BLaER1 (cell line): ENCODE results near the gene DQX1.

Experiments used
- H3K27ac ChIP-seq: shearing (Covaris generic); formaldehyde crosslinking; 2 replicates; pipeline ENCODE4 v1.8.1; 2022
- H3K27me3 ChIP-seq: shearing (Covaris generic); formaldehyde crosslinking; 2 replicates; pipeline ENCODE4 v1.8.1; 2022
- H3K36me3 ChIP-seq: shearing (Covaris generic); formaldehyde crosslinking; 2 replicates; pipeline ENCODE4 v1.8.1; 2022
- H3K4me1 ChIP-seq: shearing (Covaris generic); formaldehyde crosslinking; 2 replicates; pipeline ENCODE4 v1.8.1; 2022
- H3K4me2 ChIP-seq: shearing (Covaris generic); formaldehyde crosslinking; 2 replicates; pipeline ENCODE4 v1.8.1; 2022
- H3K4me3 ChIP-seq: shearing (Covaris generic); formaldehyde crosslinking; 2 replicates; pipeline ENCODE4 v1.8.1; 2022
- H3K9ac ChIP-seq: shearing (Covaris generic); formaldehyde crosslinking; 2 replicates; pipeline ENCODE4 v1.8.1; 2022
- H3K9me3 ChIP-seq: shearing (Covaris generic); formaldehyde crosslinking; 2 replicates; pipeline ENCODE4 v1.8.1; 2022
- H4K20me1 ChIP-seq: shearing (Covaris generic); formaldehyde crosslinking; 2 replicates; pipeline ENCODE4 v1.8.1; 2022
- Cebpa-rat ChIP-seq: shearing (Covaris generic); IDR thresholded peaks from 2 replicates; pipeline ENCODE4 v1.8.1; 2022

The DQX1 gene

GRCh38 chr2:74524955-74525716, 895 bp downstream of the DQX1 start:
- H4K20me1 ChIP-seq = peaks cover 12% of the 10 kb centered on the region
- no peak for TF ChIP-seq Cebpa-rat
- peaks cover 7% of the 10 kb centered on the region for H3K27me3 ChIP-seq
- H3K36me3 ChIP-seq = peaks cover 31% of the 10 kb centered on the region
- H3K27ac ChIP-seq = no peak overlapping the region
- no peak overlapping the region for H3K4me2 ChIP-seq
- H3K9ac ChIP-seq = no peak overlapping the region
- peaks cover 20% of the 10 kb centered on the region for H3K4me1 ChIP-seq
- H3K9me3 ChIP-seq = no peaks in the 10 kb centered on the region
- no peak overlapping the region for H3K4me3 ChIP-seq

- no peak for TF ChIP-seq Cebpa-rat
- H3K4me3 ChIP-seq = no peak overlapping the region
Observed at GRCh38 chr2:74524005-74524404, 2.0 kb downstream of the DQX1 start.

GRCh38 chr2:74522516-74522915, 3.5 kb downstream of the DQX1 start:
- H3K27me3 ChIP-seq = peaks cover 33% of the 10 kb centered on the region
- no peaks in the 10 kb centered on the region for H3K9me3 ChIP-seq
- H4K20me1 ChIP-seq = no peaks in the 10 kb centered on the region; the same call in 1 of the 2 replicates
- H3K36me3 ChIP-seq = peaks cover 23% of the 10 kb centered on the region
- no peak overlapping the region for H3K4me3 ChIP-seq
- no peak overlapping the region for H3K9ac ChIP-seq
- H3K4me2 ChIP-seq = no peak overlapping the region
- H3K27ac ChIP-seq = no peak overlapping the region
- TF ChIP-seq Cebpa-rat = no peak
- peaks cover 5% of the 10 kb centered on the region for H3K4me1 ChIP-seq

More at GRCh38 chr2:74524005-74524404, 2.0 kb downstream of the DQX1 start:
- Histone ChIP-seq H3K36me3 (peaks cover 31% of the 10 kb centered on the region), H3K27ac (no peak overlapping the region), H3K27me3 (peaks cover 18% of the 10 kb centered on the region), H3K9ac (no peak overlapping the region), H4K20me1 (peaks cover 11% of the 10 kb centered on the region), H3K4me1 (peaks cover 20% of the 10 kb centered on the region), H3K4me2 (no peak overlapping the region), H3K9me3 (no peaks in the 10 kb centered on the region)

DNA sequence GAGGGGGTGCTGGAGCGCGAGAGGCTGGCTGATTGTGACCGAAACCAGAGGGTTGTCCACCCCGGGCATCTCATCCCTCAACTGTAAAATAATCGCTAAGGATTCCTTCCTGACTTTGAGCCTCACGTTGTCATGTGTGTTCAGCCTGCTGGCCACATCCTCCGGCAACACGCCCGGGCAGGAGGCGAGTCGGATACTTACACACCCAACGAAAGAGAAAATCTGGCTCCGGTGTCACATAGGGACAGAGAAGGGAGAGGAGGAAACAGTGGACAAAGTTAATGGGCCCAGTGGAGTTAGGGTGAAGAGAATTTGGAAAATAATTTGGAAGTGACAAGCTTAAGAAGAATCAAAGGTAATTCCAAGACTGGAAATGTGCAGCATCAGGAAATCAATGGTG, 9.4 kb downstream of the DQX1 start:
- Histone ChIP-seq H3K36me3 (no peaks in the 10 kb centered on the region), H3K27ac (no peak overlapping the region), H3K27me3 (peaks cover 92% of the 10 kb centered on the region), H3K9me3 (peaks cover 27% of the 10 kb centered on the region; the same call in 1 of the 2 replicates), H3K4me3 (no peak overlapping the region), H3K4me2 (no peak overlapping the region), H3K4me1 (peaks cover 16% of the 10 kb centered on the region), H3K9ac (no peak overlapping the region), H4K20me1 (peaks cover 39% of the 10 kb centered on the region)
- no peak for TF ChIP-seq Cebpa-rat

DNA sequence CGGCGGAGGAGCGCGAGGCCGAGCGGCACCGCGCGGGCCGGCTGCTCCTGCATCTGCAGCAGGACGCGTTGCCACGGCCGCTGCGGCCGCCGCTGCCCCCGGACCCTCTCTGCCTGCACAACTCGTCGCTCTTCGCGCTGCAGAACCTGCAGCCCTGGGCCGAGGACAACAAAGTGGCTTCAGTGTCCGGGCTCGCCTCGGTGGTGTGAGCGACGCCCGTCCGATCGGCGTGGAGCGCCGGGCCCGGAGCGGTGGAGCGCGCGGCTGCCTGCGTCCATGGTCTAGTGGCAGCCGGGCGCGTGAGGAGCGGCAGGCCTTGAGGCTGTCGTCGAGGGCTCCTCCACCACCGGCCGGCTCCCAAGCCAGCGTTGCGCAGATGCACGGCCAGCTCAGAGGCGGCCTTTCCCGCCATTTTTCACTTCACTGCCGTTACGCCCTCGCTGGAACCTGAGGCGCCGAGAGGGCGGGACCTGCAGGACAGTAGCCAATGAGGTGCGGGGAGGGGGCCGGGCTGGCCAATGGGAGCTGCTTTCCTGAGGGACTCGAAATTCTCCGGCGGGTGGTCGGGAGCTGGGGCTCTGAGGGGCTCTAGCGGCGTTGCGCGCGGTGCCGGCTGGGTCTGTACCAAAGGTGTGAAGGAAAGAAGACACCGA, 9.9 kb downstream of the DQX1 start:
- H3K36me3 ChIP-seq = no peaks in the 10 kb centered on the region
- peaks cover 27% of the 10 kb centered on the region; the same call in 1 of the 2 replicates for H3K9me3 ChIP-seq
- H3K27me3 ChIP-seq = peaks cover 97% of the 10 kb centered on the region
- H3K4me3 ChIP-seq = no peak overlapping the region
- no peak overlapping the region for H3K9ac ChIP-seq
- no peak overlapping the region for H3K4me2 ChIP-seq
- H3K27ac ChIP-seq = no peak overlapping the region
- TF ChIP-seq Cebpa-rat = no peak
- H4K20me1 ChIP-seq = peaks cover 39% of the 10 kb centered on the region
- peaks cover 16% of the 10 kb centered on the region for H3K4me1 ChIP-seq

GRCh38 chr2:74515271-74515980, 10.6 kb downstream of the DQX1 start:
- no peak overlapping the region for H3K27ac ChIP-seq
- no peak for TF ChIP-seq Cebpa-rat
- no peak overlapping the region for H3K9ac ChIP-seq
- H3K27me3 ChIP-seq = peaks cover 100% of the 10 kb centered on the region
- H4K20me1 ChIP-seq = peaks cover 39% of the 10 kb centered on the region
- peaks cover 27% of the 10 kb centered on the region; the same call in 1 of the 2 replicates for H3K9me3 ChIP-seq
- H3K36me3 ChIP-seq = no peaks in the 10 kb centered on the region
- 0 out of 2 replicates have a peak overlapping the region, but pooled peaks have one; percentile 41 for H3K4me3 ChIP-seq
- H3K4me1 ChIP-seq = peaks cover 16% of the 10 kb centered on the region
- H3K4me2 ChIP-seq = peak overlapping the region; percentile 47; the same call in 1 of the 2 replicates

- H3K27ac ChIP-seq = no peak within 1 kb of the TSS
- no peaks in the 10 kb centered on the region for H3K36me3 ChIP-seq
Observed at GRCh38 chr2:74514368-74515270, 11.4 kb downstream of the DQX1 start, which contains the start of gene TLX2. Gene TLX2, plus strand, starts transcription at chr2:74514450. Its CDS starts 357 bp downstream, at chr2:74514807.

GRCh38 chr2:74513605-74514367, 12.2 kb downstream of the DQX1 start:
- Histone ChIP-seq H3K27me3 (peaks cover 100% of the 10 kb centered on the region), H3K27ac (no peak overlapping the region), H3K4me2 (peak overlapping the region; percentile 47), H3K4me3 (0 out of 2 replicates have a peak overlapping the region, but pooled peaks have one; percentile 41), H3K4me1 (peaks cover 16% of the 10 kb centered on the region), H3K9ac (no peak overlapping the region), H4K20me1 (peaks cover 39% of the 10 kb centered on the region), H3K9me3 (peaks cover 27% of the 10 kb centered on the region; the same call in 1 of the 2 replicates), H3K36me3 (no peaks in the 10 kb centered on the region)
- no peak for TF ChIP-seq Cebpa-rat

More at GRCh38 chr2:74514368-74515270, 11.4 kb downstream of the DQX1 start, which contains the start of gene TLX2:
- peak within 1 kb of the TSS; percentile 47 for H3K4me2 ChIP-seq
- peaks cover 39% of the 10 kb centered on the region for H4K20me1 ChIP-seq
- no peak for TF ChIP-seq Cebpa-rat
- peaks cover 16% of the 10 kb centered on the region for H3K4me1 ChIP-seq
- H3K9me3 ChIP-seq = peaks cover 27% of the 10 kb centered on the region; the same call in 1 of the 2 replicates
- no peak within 1 kb of the TSS for H3K9ac ChIP-seq
- peak within 1 kb of the TSS; percentile 41; the same call in 1 of the 2 replicates for H3K4me3 ChIP-seq
- H3K27me3 ChIP-seq = peaks cover 100% of the 10 kb centered on the region
